ENCODE data around the gene COA7.

- no peak for TF ChIP-seq CTCF (IDR thresholded peaks at IDR 0.05; ENCODE audit: poor library complexity)
- no peak for TF ChIP-seq EZH2phosphoT487 (IDR thresholded peaks at IDR 0.05; ENCODE audit: low read depth, severe bottlenecking, unreplicated experiment)
- no peak for TF ChIP-seq EZH2 (IDR thresholded peaks at IDR 0.05; ENCODE audit: borderline replicate concordance)
Measured at GRCh38 chr1:52669696-52670095, 28.5 kb downstream of the COA7 start.

Data from hepatocyte (in vitro differentiated cells).